H1 (cell line): ENCODE results near the gene COL11A1. TPM values are rescaled to one million over a fixed set of nuclear protein-coding genes. Genes with fewer than 3 reads are reported as not detected.

Experiments
- CTCF ChIA-PET: fragments of 300-600 bp; sonication (Branson Sonifier 250); formaldehyde crosslinking; loops from one replicate; lab custom pipeline; 2021; ENCODE audit not compliant: partially characterized antibody; lab: Charles Lee
- POLR2A ChIA-PET: fragments of 300-600 bp; sonication (Branson Sonifier 250); formaldehyde crosslinking; loops from one replicate; lab custom pipeline; 2021; ENCODE audit warnings: inconsistent platforms; ENCODE audit not compliant: partially characterized antibody; lab: Charles Lee
- DNase-seq, 2 experiments: peaks; one replicate each; pipeline versions ENCODE4 v3.0.0 to v3.0.0-alpha.2; 2010 to 2022; ENCODE audit warnings: low spot score in 2 of 2, low read depth in 1 of 2, mixed read lengths in 1 of 2
- FAIRE-seq: peaks from 2 replicates; lab custom pipeline; 2011; peaks lifted over from hg19 to GRCh38; lab: Jason Lieb, UNC
- H2AFZ ChIP-seq: 2 replicates; pipeline ENCODE4 v1.8.1; 2012; ENCODE audit warnings: low read length, inconsistent platforms
- H2AK5ac ChIP-seq: 2 replicates; pipeline ENCODE4 v1.6.1; 2013; ENCODE audit warnings: low read depth, low read length
- H2BK120ac ChIP-seq: replicated peaks from 2 replicates; pipeline ENCODE3; 2013; ENCODE audit warnings: low read depth, low read length, inconsistent platforms
- H2BK12ac ChIP-seq: 2 replicates; pipeline ENCODE4 v1.6.1; 2013; ENCODE audit warnings: low read depth, low read length
- H2BK15ac ChIP-seq: 2 replicates; pipeline ENCODE4 v1.6.1; 2013; ENCODE audit warnings: low read length
- H2BK20ac ChIP-seq: 2 replicates; pipeline ENCODE4 v1.6.1; 2013; ENCODE audit warnings: low read length
- H2BK5ac ChIP-seq: 2 replicates; pipeline ENCODE4 v1.6.1; 2013; ENCODE audit warnings: low read depth, low read length
- H3K14ac ChIP-seq: 2 replicates; pipeline ENCODE4 v1.6.1; 2013; ENCODE audit warnings: inconsistent platforms; ENCODE audit not compliant: insufficient read length
- H3K18ac ChIP-seq: 2 replicates; pipeline ENCODE4 v1.6.1; 2013; ENCODE audit warnings: low read length; ENCODE audit errors: extremely low read depth
- H3K23ac ChIP-seq: 2 replicates; pipeline ENCODE4 v1.6.1; 2013; ENCODE audit warnings: inconsistent platforms; ENCODE audit not compliant: insufficient read length
- H3K23me2 ChIP-seq: 2 replicates; pipeline ENCODE4 v1.6.1; 2013; ENCODE audit warnings: low read depth, low read length
- H3K27ac ChIP-seq: 2 replicates; pipeline ENCODE4 v1.6.1; 2011; ENCODE audit warnings: low read depth, low read length, inconsistent platforms
- H3K27me3 ChIP-seq, 4 experiments: replicated peaks in 1 of 4; 1 replicate in 1 of 4; 2 replicates in 3 of 4; pipeline versions ENCODE4 v1.6.1 to v1.8.1; 2011 to 2013; ENCODE audit warnings: low read length in 3 of 4, mild to moderate bottlenecking in 3 of 4, inconsistent platforms in 2 of 4, mixed read lengths in 2 of 4, moderate library complexity in 1 of 4; ENCODE audit not compliant: control insufficient read depth in 3 of 4, insufficient read depth in 3 of 4; ENCODE audit errors: extremely low read depth in 1 of 4
- H3K36me3 ChIP-seq, 4 experiments: 2 replicates each; pipeline versions ENCODE4 v1.6.1 to v1.8.1; 2011 to 2013; ENCODE audit warnings: mild to moderate bottlenecking in 4 of 4, low read length in 3 of 4, moderate library complexity in 2 of 4, control low read depth in 1 of 4, inconsistent platforms in 1 of 4; ENCODE audit not compliant: insufficient read depth in 4 of 4, control insufficient read depth in 2 of 4
- H3K4ac ChIP-seq: replicated peaks from 2 replicates; pipeline ENCODE3; 2013; ENCODE audit warnings: low read length, low read depth, mixed read lengths, inconsistent platforms; ENCODE audit not compliant: insufficient read length
- H3K4me1 ChIP-seq, 4 experiments: replicated peaks in 1 of 4; 1 replicate in 1 of 4; 2 replicates in 3 of 4; pipeline versions ENCODE4 v1.6.1 to v1.8.1; 2011 to 2013; ENCODE audit warnings: low read length in 3 of 4, inconsistent platforms in 2 of 4, mixed read lengths in 1 of 4; ENCODE audit not compliant: insufficient read depth in 4 of 4, control insufficient read depth in 3 of 4
- H3K4me2 ChIP-seq, 2 experiments: 2 replicates each; pipeline versions ENCODE4 v1.6.1 to v1.8.1; 2011 to 2013; ENCODE audit warnings: low read depth in 2 of 2, low read length in 2 of 2, control low read depth in 1 of 2, inconsistent platforms in 1 of 2, mild to moderate bottlenecking in 1 of 2; ENCODE audit not compliant: insufficient read depth in 1 of 2
- H3K4me3 ChIP-seq, 4 experiments: fragments of 200-600, 300-600 bp in 1 of 4; sonication (generic), shearing (Covaris generic), sonication (Bioruptor Twin) in 1 of 4; 2 replicates each; pipeline versions ENCODE4 v1.5.1 to v1.8.1; 2011 to 2016; ENCODE audit warnings: low read length in 4 of 4, low read depth in 3 of 4, control low read depth in 2 of 4, inconsistent platforms in 2 of 4, mild to moderate bottlenecking in 2 of 4, mixed read lengths in 1 of 4, moderate library complexity in 1 of 4; ENCODE audit not compliant: insufficient read depth in 2 of 4; ENCODE audit errors: extremely low read depth in 1 of 4
- H3K56ac ChIP-seq: replicated peaks from 2 replicates; pipeline ENCODE3; 2013; ENCODE audit warnings: low read depth, mild to moderate bottlenecking, mixed read lengths, low read length, inconsistent platforms; ENCODE audit not compliant: insufficient read length
- H3K79me1 ChIP-seq: 2 replicates; pipeline ENCODE4 v1.6.1; 2013; ENCODE audit warnings: low read depth, low read length, control low read depth
- H3K79me2 ChIP-seq, 2 experiments: 2 replicates each; pipeline versions ENCODE4 v1.6.1 to v1.8.1; 2012 to 2013; ENCODE audit warnings: low read length in 2 of 2, mild to moderate bottlenecking in 2 of 2, inconsistent platforms in 1 of 2; ENCODE audit not compliant: insufficient read depth in 2 of 2, control insufficient read depth in 1 of 2
- H3K9ac ChIP-seq, 4 experiments: replicated peaks in 1 of 4; 1 replicate in 1 of 4; 2 replicates in 3 of 4; pipeline versions ENCODE4 v1.6.1 to v1.8.1; 2011 to 2013; ENCODE audit warnings: low read depth in 3 of 4, low read length in 3 of 4, control low read depth in 2 of 4, mild to moderate bottlenecking in 2 of 4, moderate library complexity in 2 of 4, inconsistent platforms in 1 of 4; ENCODE audit errors: extremely low read depth in 1 of 4
- H3K9me3 ChIP-seq, 2 experiments: 2 replicates each; pipeline versions ENCODE4 v1.6.1 to v1.8.1; 2012 to 2013; ENCODE audit warnings: mild to moderate bottlenecking in 2 of 2, moderate library complexity in 2 of 2, control low read depth in 1 of 2, inconsistent platforms in 1 of 2, low read depth in 1 of 2, low read length in 1 of 2, mixed read lengths in 1 of 2; ENCODE audit not compliant: insufficient read depth in 2 of 2
- H4K20me1 ChIP-seq, 2 experiments: replicated peaks in 1 of 2; 2 replicates each; pipeline versions ENCODE3 to v1.8.1; 2011 to 2013; ENCODE audit warnings: inconsistent platforms in 2 of 2, low read length in 2 of 2, mild to moderate bottlenecking in 1 of 2; ENCODE audit not compliant: insufficient read depth in 2 of 2, control insufficient read depth in 1 of 2
- H4K5ac ChIP-seq: 2 replicates; pipeline ENCODE4 v1.6.1; 2013; ENCODE audit warnings: low read length, low read depth, mixed read lengths, inconsistent platforms; ENCODE audit not compliant: insufficient read length
- H4K8ac ChIP-seq: 2 replicates; pipeline ENCODE4 v1.8.0; 2013; ENCODE audit warnings: mild to moderate bottlenecking, moderate library complexity, low read length, inconsistent platforms; ENCODE audit not compliant: insufficient read depth; ENCODE audit errors: extremely low read depth
- H4K91ac ChIP-seq: replicated peaks from 2 replicates; pipeline ENCODE3; 2013; ENCODE audit warnings: low read length, mixed read lengths, inconsistent platforms; ENCODE audit not compliant: insufficient read length
- GABPA ChIP-seq: IDR thresholded peaks from 2 replicates; pipeline ENCODE4 v1.6.1; 2011; ENCODE audit warnings: mild to moderate bottlenecking, low read length, moderate library complexity, borderline replicate concordance; ENCODE audit not compliant: insufficient read depth
- HDAC2 ChIP-seq, 2 experiments: fragments of 300-600 bp in 1 of 2; sonication (generic) in 1 of 2; IDR thresholded peaks; 2 replicates each; pipeline ENCODE4 v1.6.1; 2011 to 2012; ENCODE audit warnings: low read depth in 2 of 2, low read length in 2 of 2, mild to moderate bottlenecking in 2 of 2, moderate library complexity in 2 of 2, borderline replicate concordance in 1 of 2, inconsistent platforms in 1 of 2
- JUN ChIP-seq: IDR thresholded peaks from 2 replicates; pipeline ENCODE4 v1.6.1; 2011; ENCODE audit warnings: low read depth, mild to moderate bottlenecking, improper control_type of control experiment, low read length
- KDM4A ChIP-seq: IDR thresholded peaks from one replicate; pipeline ENCODE4 v1.7.1; 2012; ENCODE audit warnings: low read depth, mild to moderate bottlenecking, moderate library complexity, low read length, inconsistent platforms; ENCODE audit not compliant: severe bottlenecking
- MAFK ChIP-seq: IDR thresholded peaks from 2 replicates; pipeline ENCODE4 v1.6.1; 2012; ENCODE audit warnings: low read depth, mild to moderate bottlenecking, improper control_type of control experiment, low read length
- POU5F1 ChIP-seq: IDR thresholded peaks from 2 replicates; pipeline ENCODE4 v1.6.1; 2011; ENCODE audit warnings: low read depth, mild to moderate bottlenecking, low read length, moderate library complexity
- SIX5 ChIP-seq: IDR thresholded peaks from 2 replicates; pipeline ENCODE4 v1.6.1; 2011; ENCODE audit warnings: mild to moderate bottlenecking, low read depth, low read length
- USF2 ChIP-seq: IDR thresholded peaks from 2 replicates; pipeline ENCODE4 v1.6.1; 2011; ENCODE audit warnings: low read length, improper control_type of control experiment
- YY1 ChIP-seq: IDR thresholded peaks from 2 replicates; pipeline ENCODE4 v1.6.1; 2011; ENCODE audit warnings: low read depth, mild to moderate bottlenecking, low read length
- whole genome bisulfite sequencing, 2 experiments: shearing (Covaris generic) in 1 of 2; methylation state at CpG; one replicate each; pipeline versions ENCODE4 v1.1.6 to v1.1.7; 2013 to 2015; ENCODE audit warnings: low lambda C conversion rate in 2 of 2, mixed read lengths in 2 of 2, inconsistent platforms in 1 of 2, low coverage in 1 of 2, missing lambda C conversion rate in 1 of 2; ENCODE audit not compliant: insufficient replicate concordance in 2 of 2, insufficient coverage in 1 of 2, insufficient read length in 1 of 2; ENCODE audit errors: extremely low coverage in 1 of 2, missing lambda C conversion rate in 1 of 2; 5-methylcytosine and 5-hydroxymethylcytosine counted together
- polyA plus RNA-seq, 7 experiments: library from polyadenylated mRNA; depleted of rRNA in 3 of 7; stranded (reverse) in 5 of 7; unstranded in 2 of 7; fragments of >200 nt in 5 of 7; fragments of 200-250 nt in 2 of 7; gene quantifications; 1 replicate in 5 of 7; 2 replicates in 1 of 7; 4 replicates in 1 of 7; pipeline versions ENCODE4 v1.2.1 to v1.2.3, GENCODE V29; 2011 to 2013; ENCODE audit warnings: missing spikeins in 2 of 7, mixed read lengths in 2 of 7
- total RNA-seq: library from RNA; stranded (reverse); fragmentation: NEBNext Ultra II Directional; extraction: Animal tissue kit (Norgen Biotek cat#: 25700); gene quantifications from 2 replicates; pipeline ENCODE4 v1.2.1, GENCODE V29; 2021

COL11A1 gene
- total and polyA plus RNA-seq, 2 of the 8 experiments (the other 6 are each of a cell fraction or from before 2014, with no cell fraction given): 4.0 to 27.9 TPM

GRCh38 chr1:102967786-102968185 lies 140.5 kb downstream of the COL11A1 start:
- Histone ChIP-seq H2BK20ac (no peak overlapping the region), H4K20me1 (no peaks in the 10 kb centered on the region), H4K8ac (no peak overlapping the region), H2BK5ac (no peak overlapping the region), H3K4ac (no peak overlapping the region), H3K79me1 (no peaks in the 10 kb centered on the region), H2AFZ (no peak overlapping the region), H2BK15ac (no peak overlapping the region), H3K18ac (no peak overlapping the region), H2BK120ac (no peak overlapping the region), H3K4me3 (no peak overlapping the region), H4K91ac (no peak overlapping the region), H3K14ac (no peak overlapping the region), H3K36me3 (no peaks in the 10 kb centered on the region), H3K4me1 (peaks cover 0 to 6% (median under 1%) of the 10 kb centered on the region in 4 experiments; a peak in 2 of 7 replicates), H3K56ac (no peak overlapping the region), H4K5ac (no peak overlapping the region), H3K4me2 (no peak overlapping the region), H3K79me2 (no peaks in the 10 kb centered on the region), H3K27ac (no peak overlapping the region), H2AK5ac (no peak overlapping the region), H2BK12ac (no peak overlapping the region), H3K27me3 (no peaks in the 10 kb centered on the region), H3K23me2 (no peaks in the 10 kb centered on the region; the same call in 1 of the 2 replicates), H3K9ac (no peak overlapping the region), H3K9me3 (no peaks in the 10 kb centered on the region; a peak in 1 of 4 replicates), H3K23ac (no peak overlapping the region)
- ChIA-PET CTCF (interaction anchor here (0.6 to 1.6 kb wide), 3 partner anchors 28 to 547 kb away, joined by 3 to 4 read pairs (median 3); no protein-coding TSS in a partner anchor), POLR2A (no interaction called here)
- WGBS, 2 experiments: 90% methylated on average over 1 of the region's 1 CpG; no CpG with 5 or more reads in 1 of the 2 experiments
- no peak for TF ChIP-seq POU5F1
- TF ChIP-seq SIX5: no peak
- TF ChIP-seq HDAC2 (IDR thresholded peaks at IDR 0.05; ENCODE audit: borderline replicate concordance in 1 of 2, low read depth in 2 of 2, low read length in 2 of 2): no peak
- TF ChIP-seq MAFK: no peak
- TF ChIP-seq USF2: no peak
- TF ChIP-seq YY1: no peak
- TF ChIP-seq KDM4A: no peak
- TF ChIP-seq GABPA: no peak
- no peak for TF ChIP-seq JUN
- DNase-seq (no peak), FAIRE-seq (no peak)
